ENCODE results near the gene RPL15. TPM values are rescaled to one million over a fixed set of nuclear protein-coding genes. Genes with fewer than 3 reads are reported as not detected.
A peak's percentile ranks its signal among the peaks of the same experiment; 100 is the strongest.
"Not testable (repeated sequence)": the region's sequence is repeated elsewhere in the genome, so short reads cannot be mapped to it uniquely, and the experiment has no call there.

Gene RPL15
- total and polyA plus RNA-seq, 2 experiments from 2014 or later = 1,419 to 2,722 TPM

- peak in 1 of 2 donors; percentile 93 for DNase-seq (ENCODE audit: low read depth in 1 of 2, low spot score in 1 of 2)
Measured at GRCh38 chr3:23877329-23877980, 39.5 kb upstream of the RPL15 start.

GRCh38 chr3:23879485-23879884 lies 37.4 kb upstream of the RPL15 start:
- Histone ChIP-seq H3K4me1 (ENCODE audit: low read depth) (no peaks in the 10 kb centered on the region), H3K27me3 (no peaks in the 10 kb centered on the region), H3K4me3 (no peak overlapping the region), H3K27ac (no peak overlapping the region), H3K9me3 (ENCODE audit: low read depth) (no peaks in the 10 kb centered on the region), H3K36me3 (no peaks in the 10 kb centered on the region)
- no peak for TF ChIP-seq CTCF (IDR thresholded peaks at IDR 0.05; ENCODE audit: low read depth, low read length)
- no peak for DNase-seq (ENCODE audit: low read depth in 1 of 2, low spot score in 1 of 2)

More at GRCh38 chr3:23877329-23877980, 39.5 kb upstream of the RPL15 start:
- Histone ChIP-seq H3K36me3 (no peaks in the 10 kb centered on the region), H3K9me3 (ENCODE audit: low read depth) (no peaks in the 10 kb centered on the region), H3K4me3 (no peak overlapping the region), H3K27ac (no peak overlapping the region), H3K27me3 (no peaks in the 10 kb centered on the region), H3K4me1 (ENCODE audit: low read depth) (peaks cover 4% of the 10 kb centered on the region)
- TF ChIP-seq CTCF (IDR thresholded peaks at IDR 0.05; ENCODE audit: low read depth, low read length) = no peak

- Histone ChIP-seq H3K4me3 (no peak overlapping the region), H3K36me3 (no peaks in the 10 kb centered on the region), H3K4me1 (ENCODE audit: low read depth) (no peaks in the 10 kb centered on the region), H3K27ac (no peak overlapping the region), H3K27me3 (no peaks in the 10 kb centered on the region), H3K9me3 (ENCODE audit: low read depth) (no peaks in the 10 kb centered on the region)
- no peak for TF ChIP-seq CTCF (IDR thresholded peaks at IDR 0.05; ENCODE audit: low read depth, low read length)
- no peak for DNase-seq (ENCODE audit: low read depth in 1 of 2, low spot score in 1 of 2)
Measured at GRCh38 chr3:23880703-23881339, 36.1 kb upstream of the RPL15 start.

GRCh38 chr3:23881993-23882392 lies 34.9 kb upstream of the RPL15 start:
- not testable (repeated sequence) for H3K27me3 ChIP-seq

DNA sequence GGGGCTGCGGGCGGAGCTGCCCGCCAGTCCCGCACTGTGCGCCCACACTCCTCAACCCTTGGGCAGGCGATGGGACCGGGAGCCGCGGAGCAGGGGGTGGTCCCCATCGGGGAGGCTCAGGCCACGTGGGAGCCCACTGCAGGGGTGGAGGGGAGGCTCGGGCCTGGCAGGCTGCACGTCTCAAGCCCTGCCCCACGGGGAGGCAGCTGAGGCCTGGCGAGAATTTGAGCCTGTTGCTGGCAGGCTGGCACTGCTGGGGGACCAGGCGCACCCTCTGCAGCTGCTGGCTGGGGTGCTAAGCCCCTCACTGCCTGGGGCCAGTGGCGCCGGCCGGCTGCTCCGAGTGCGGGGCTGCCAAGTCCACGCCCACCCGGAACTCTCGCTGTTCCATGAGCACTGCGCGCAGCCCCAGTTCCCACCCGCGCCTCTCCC lies 34.4 kb upstream of the RPL15 start:
- H3K4me3 ChIP-seq = no peak overlapping the region
- H3K36me3 ChIP-seq = no peaks in the 10 kb centered on the region
- H3K9me3 ChIP-seq (ENCODE audit: low read depth) = peaks cover 3% of the 10 kb centered on the region
- no peak for TF ChIP-seq CTCF (IDR thresholded peaks at IDR 0.05; ENCODE audit: low read depth, low read length)
- no peaks in the 10 kb centered on the region for H3K27me3 ChIP-seq
- peaks cover 5% of the 10 kb centered on the region for H3K4me1 ChIP-seq (ENCODE audit: low read depth)
- no peak overlapping the region for H3K27ac ChIP-seq
- no peak for DNase-seq (ENCODE audit: low read depth in 1 of 2, low spot score in 1 of 2)

More at GRCh38 chr3:23881993-23882392, 34.9 kb upstream of the RPL15 start:
- H3K36me3 ChIP-seq; DNase-seq (ENCODE audit: low read depth in 1 of 2, low spot score in 1 of 2); H3K4me1 ChIP-seq (ENCODE audit: low read depth); H3K4me3 ChIP-seq; H3K9me3 ChIP-seq (ENCODE audit: low read depth): not testable (repeated sequence)
- peak overlapping the region; percentile 39 for H3K27ac ChIP-seq

GRCh38 chr3:23884481-23884880 lies 32.5 kb upstream of the RPL15 start:
- peak; percentile 18 for TF ChIP-seq CTCF (IDR thresholded peaks at IDR 0.05; ENCODE audit: low read depth, low read length)
- Histone ChIP-seq H3K27ac (no peak overlapping the region), H3K4me3 (no peak overlapping the region), H3K36me3 (no peaks in the 10 kb centered on the region), H3K9me3 (ENCODE audit: low read depth) (peaks cover 3% of the 10 kb centered on the region), H3K4me1 (ENCODE audit: low read depth) (peaks cover 13% of the 10 kb centered on the region), H3K27me3 (no peaks in the 10 kb centered on the region)
- no peak for DNase-seq (ENCODE audit: low read depth in 1 of 2, low spot score in 1 of 2)
